HG03025 (cell line): ENCODE data around the gene CHST3.
"Not testable (repeated sequence)": the region's sequence is repeated elsewhere in the genome, so short reads cannot be mapped to it uniquely, and the experiment has no call there.

ENCODE experiments used
- ATAC-seq: cut with Tn5 transposase; IDR thresholded peaks from one replicate; pipeline ENCODE4 v1.9.1; 2021; ENCODE audit warnings: mild to moderate bottlenecking, moderate library complexity; ENCODE audit not compliant: unreplicated experiment, low FRiP score

CHST3 gene

DNA sequence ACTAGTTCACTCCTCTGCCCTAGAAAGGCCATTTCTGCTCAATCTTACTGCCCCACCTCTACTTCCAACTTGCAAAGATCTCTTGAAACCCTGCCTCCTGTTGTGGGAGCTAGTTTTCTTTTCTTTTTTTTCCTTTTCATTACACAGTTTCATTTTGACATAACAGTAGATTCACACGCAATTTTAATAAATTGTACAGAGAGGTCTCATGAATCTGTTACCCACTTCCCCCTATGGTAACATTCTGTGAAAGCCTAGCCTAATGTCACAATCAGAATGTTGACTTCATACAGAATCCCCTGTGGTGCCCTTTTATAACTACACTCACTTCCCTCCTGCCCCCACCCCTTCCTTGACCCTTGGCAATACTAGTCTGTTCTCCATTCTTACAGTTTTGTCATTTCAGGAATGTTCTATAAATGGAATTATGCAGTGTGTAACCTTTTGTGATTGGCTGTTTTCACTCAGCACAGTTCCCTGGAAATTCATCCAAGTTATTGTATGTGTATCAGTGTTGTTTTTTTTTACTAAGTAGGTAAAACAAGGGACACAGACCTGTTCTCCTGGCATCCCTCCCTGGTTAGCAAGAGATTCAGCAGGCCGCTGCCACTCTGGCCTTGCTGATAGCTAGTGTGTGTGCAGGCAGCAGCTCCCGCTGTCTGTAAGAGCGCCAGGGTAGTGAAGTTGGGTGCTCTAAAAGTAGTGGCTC is 21.5 kb downstream of the CHST3 start:
- no peak for ATAC-seq

DNA sequence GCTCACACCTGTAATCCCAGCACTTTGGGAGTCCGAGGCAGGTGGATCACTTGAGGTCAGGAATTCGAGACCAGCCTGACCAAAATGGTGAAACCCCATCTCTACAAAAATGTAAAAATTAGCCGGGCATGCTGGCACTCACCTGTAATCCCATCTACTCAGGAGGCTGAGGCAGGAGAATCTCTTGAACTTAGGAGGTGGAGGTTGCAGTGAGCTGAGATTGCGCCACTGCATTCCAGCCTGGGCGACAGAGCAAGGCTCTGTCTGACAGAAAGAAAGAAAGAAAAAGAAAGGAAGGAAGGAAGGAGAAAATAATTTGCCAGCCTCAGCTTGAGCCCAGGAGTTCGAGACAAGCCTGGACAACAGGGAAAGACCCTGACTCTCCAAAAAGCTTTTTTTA is 24.7 kb downstream of the CHST3 start:
- ATAC-seq = not testable (repeated sequence)

DNA sequence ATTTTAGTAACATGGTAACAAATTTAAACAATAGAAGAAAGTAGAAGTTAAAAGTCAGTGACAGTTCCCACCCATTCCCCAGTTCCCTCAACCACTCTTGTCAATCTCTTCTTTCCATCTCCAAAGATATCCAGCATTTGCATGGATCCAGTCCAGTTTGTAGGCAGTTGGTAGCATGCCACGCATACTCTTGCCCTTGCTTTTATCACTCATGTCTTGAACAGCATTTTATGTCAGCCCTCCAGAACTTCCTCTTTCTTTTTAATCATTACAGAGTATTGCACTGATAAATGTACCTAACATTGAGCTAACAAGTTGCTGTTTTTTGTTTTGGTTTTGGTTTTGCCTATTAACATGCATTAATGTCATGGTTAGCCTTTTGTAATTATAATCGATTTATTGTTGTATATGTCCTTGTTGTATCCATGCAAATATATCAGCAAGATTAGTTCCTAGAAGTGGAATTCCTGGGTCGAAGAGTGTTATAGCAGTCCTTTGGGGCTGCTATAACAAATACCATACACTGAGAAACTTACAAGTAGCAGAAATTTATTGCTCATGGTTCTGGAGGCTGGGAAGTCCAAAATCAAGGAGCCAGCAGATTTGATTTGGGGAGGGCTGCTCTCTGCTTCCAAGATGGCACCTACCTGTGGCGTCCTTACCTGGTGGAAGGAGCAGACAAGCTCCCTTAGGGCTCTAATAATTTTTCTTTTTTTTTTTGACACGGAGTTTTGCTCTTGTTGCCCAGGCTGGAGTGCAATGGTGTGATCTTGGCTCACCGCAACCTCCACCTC is 25.7 kb downstream of the CHST3 start:
- ATAC-seq = no peak

DNA sequence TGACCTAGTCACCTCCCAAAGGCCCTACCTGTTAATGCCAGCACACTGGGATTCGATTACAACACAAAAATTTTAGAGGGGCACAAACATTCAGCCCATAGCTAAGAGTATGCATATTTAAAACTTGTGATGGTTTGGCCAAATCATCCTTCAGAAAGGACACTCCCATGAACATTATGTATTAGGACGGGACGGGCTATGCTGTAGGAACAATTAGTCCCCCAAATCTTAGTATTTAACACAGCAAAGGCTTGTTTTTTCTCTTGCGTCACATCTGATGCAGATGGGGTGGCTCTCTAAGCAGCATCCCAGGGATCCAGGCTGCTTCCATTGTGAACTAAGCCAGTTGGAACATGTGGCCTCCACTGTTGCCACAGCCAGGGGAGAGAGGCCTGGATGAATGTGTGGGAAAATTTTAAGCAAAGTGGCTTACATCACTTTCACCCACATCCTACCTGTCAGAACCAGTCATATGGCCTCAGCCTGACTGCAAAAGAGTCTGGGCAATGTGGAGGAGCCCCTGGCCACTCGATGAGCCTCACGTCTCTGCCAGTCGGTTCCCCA is 26.6 kb downstream of the CHST3 start:
- no peak for ATAC-seq

DNA sequence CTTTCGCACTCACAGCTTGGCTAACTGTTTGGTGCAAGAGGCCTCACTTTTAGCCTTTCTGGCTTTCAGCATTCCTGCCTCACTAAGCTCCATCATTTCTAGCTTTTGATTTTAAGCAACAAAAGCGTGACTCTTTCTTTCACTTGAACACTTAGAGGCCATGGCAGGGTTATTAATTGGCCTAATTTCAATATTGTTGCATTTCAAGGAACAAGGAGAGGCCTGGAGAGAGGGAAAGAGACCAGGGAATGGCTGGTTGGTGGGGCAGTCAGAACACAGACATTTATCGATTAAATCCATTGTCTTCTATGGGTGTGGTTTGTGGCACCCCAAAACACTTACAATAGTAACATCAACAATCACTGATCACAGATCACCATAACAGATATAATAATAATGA is 31.3 kb downstream of the CHST3 start:
- no peak for ATAC-seq

DNA sequence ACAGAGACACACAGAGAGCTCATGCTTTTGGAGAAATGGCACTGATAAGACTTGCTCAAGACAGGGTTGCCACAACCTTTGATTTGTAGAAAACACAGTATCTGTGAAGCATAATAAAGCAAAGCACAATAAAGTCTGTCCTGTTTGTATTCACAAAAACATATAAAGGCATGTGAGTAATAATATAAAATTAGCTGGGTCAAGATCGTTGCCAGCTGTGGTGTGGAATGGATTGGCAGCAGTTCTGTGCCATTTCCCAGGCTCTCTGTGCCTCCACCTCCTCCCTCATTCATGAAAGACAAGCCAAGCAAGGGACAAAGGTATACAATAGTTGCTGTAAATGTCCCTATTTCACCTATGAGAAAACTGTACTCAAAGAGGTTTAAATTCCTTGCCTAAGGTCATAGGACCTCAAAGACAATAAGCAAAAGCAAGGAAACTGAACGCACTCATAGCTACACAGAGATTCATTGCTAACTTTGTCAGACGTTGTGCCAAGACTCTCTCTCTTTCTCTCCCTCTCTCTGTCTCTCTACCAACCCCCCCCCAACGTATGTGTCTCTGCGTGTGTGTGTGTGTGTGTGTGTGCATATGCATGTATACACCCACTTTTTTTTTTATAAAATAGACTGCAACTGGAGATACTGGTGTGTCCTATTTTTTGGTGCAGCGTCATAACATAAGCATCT is 31.8 kb downstream of the CHST3 start:
- ATAC-seq = no peak

DNA sequence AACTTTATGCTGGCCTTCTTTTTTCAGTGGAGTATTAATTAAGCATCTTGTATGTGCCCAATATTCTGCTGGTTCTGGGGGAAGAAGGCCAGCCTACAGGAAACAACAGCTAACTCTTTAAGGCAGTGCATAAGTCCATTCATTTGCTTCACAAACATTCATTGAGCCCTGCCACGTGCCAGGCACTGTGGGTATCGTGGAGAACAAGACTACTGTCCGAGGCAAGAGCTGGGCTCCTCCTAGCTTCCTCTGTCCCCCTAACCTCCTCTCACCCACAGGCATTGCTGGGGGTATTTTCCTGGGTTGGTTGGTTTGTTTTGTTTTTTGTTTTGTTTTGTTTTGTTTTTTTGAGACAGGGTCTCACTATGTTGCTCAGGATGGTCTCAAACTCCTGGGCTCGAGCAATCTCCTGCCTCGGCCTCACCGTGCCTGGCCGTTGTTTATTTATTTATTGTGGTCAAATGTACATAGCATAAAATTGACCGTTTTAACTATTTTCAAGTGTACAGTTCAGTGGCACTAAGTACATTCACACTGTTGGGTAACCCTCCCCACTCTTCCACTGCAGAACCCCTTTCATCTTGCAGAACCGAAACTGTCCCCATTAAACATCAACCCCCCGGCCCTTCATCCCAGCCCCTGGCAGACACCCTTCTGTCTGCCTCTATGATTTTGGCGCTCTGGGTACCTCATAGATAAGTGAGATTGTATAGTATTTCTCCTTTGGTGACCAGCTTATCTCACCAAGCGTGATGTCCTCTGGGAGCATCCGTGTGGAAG is 32.6 kb downstream of the CHST3 start:
- ATAC-seq = no peak

DNA sequence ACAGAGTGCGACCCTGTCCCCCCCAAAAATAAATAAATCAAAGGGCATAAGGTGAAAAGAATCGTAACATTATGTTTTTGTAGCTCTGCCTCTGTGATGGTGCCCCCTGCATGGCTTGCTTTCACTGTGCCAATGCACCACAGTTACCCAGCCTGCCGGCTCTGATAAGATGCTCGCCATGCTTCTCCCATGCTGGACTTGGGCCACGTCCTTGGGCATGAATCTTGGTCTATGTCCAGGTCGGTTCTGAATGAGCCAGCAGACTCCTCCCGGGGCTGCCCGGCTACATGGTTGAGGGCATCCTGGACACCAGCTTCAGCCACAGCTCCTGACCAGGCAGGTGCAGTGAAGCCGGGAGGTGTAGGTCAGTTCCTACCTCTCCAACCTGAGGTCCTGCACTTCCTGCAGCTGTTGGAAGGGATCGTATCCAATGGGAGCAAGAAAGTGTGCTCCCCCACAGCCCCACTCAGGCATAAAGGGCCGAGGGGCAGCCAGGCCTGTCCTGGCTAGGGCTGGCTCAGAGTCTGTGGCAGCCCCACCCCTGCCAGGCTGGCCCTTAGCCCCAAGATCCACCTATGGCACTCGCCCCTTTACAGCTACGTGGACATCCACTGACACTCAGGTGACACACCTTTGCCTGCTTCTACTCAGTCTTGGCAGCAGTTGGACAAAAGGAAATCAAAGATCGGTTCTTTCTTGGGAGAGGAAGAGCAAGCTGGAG is 34.1 kb downstream of the CHST3 start:
- ATAC-seq = no peak

DNA sequence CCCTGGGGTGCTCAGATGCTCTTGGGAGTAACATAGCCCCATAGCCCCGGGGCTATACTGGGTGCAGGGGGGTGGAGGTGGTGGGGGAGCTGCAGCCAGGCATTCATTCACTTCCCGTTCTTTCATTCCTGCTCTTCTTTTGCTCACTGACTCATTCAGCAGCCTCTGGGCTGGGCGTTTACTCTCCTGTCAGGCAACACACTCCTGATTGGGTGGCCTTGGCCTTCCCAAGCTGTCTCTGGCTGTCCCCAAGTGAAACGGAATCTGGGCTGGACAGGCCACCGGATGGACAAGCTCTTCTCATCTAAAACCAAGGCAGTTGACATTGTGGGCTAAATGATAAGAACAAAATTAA is 34.6 kb downstream of the CHST3 start:
- ATAC-seq = no peak

DNA sequence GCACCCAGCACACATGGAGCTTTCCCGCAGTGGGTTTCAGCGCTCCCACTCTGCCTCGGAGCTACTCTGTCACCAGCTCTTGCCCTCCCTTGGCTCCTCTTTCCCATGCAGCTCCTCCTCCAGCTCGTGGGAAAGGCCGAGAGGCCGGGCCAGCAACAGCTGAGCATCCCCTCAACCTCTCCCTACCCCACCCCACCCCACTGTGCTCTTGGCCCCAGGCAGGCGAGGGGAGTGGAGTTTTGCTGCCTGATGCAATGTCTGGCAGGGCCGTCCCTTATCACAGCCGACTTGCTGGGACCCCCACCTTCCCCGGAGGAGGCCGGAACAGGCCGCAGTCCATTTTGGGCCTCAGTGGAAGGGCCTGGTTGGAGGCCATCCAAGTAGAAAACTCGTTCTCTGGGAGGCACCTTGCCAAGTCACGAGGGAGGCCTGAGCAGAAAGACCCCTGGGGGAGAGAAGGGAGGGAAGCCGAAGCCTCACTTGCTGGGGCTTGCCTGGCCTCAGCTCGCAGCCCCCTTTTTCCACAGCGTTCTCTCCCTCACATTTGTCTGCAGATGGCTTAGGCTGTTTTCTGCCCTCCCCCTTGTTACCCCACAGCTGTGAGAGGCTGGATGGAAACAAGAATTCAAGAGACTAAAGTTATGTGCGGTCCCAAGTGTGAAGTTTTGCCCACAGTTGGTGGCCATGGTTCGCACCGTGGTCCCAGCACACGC is 35.3 kb downstream of the CHST3 start:
- ATAC-seq = no peak

DNA sequence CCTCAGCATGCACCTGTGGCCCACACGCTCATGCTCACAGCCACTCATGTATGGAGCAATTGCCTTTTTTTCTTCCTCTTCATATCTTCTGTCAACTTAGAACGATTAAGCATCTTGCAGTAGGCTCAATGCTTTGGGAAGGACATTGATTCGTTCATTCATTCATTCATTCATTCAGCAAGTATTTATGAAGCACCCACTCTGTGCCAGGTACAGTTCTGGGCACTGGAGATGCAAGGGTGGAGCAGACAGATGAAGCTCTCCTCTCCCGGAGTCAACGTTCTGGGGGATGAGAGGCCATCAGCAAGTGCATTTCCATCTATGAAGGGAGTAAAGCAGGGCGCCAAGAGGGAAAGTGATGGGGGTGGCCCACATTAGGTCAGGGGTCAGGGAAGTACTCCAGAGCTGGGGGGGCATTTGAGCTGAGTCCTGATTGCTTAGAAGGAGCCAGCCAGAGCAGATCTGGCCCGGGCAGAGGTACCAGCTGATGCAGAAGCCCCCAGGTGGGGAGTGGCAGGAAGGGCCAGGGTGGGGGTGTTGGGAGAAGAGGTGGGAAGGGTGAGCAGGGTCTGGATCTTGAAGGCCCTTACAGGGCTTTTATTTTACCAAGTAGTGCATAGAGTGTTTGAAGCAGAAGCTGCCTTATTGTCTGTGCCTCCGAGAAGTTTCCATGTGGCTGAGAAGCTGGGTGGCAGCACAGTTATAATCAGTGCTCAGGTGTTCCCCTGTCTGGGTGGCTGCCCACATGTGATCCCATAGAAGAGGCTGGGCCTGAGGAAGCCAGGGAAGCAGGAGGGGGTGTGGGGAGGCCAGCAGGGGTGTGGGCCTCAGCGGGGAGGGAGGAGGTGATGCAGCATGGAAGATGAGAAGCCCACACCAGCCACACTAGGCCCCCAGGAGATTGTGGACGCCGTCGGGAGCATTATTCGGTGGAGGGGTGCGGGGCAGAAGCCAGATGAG is 36.2 kb downstream of the CHST3 start:
- ATAC-seq = no peak

DNA sequence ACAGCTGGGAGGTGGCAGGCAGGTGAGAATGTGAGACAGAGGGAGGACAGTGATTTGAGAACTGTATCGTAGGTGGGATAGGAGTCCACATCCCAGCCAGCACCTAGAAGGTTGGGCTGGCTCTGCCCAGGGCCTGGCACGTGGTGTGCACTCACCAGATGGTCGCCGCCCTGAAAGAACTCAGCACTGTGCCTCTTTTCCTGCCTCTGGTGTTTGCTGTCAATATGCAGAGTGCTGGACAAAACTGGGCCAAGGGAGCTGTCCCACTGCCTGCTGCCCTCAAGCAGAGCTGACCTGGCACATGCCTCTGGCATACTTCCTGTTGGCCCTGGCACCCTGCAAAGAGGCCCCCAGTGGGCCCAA is 36.8 kb downstream of the CHST3 start:
- no peak for ATAC-seq

DNA sequence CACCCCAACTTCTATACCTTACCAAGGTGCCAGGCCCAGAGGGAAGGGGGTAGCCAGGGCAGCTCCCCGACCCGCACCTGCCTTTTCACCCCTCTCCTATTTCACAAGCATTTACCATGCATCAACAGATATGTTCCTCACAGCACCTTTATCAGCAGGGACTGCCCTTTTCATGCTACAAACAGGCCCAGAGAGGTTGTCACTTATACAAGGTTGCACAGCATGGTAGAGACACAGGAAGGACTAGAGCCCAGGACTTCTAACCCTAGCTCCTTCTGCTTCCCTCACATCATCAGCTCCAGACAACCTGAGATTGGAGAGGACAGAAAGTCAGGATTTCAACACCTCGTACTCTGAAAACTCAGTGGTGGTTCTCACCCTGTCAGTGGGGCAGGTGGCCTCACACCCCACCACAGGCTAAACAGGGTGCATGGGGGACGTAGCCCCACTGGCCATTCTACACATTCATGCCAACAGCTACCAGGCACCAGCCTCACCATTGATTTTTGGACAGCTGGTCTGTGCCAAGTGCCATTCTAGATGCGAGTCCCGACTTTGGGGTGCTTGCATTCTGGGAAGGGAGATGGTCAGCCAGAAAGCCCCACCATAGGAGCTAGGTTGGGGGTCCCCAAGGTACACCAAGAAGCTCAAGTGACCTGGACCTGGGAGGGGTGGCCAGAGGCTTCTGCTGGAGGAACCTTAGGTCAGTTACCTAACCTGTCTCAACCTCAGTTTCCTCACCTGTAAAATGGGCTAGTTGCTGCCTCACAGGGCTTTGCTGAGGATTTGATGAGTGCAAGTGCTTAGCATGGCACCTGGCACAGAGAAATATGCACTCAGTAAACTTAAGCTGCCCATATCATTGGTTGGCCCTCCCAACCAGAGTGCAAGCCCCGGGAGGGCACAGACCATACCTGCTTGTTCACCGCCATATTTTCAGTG is 38.4 kb downstream of the CHST3 start:
- ATAC-seq = no peak

DNA sequence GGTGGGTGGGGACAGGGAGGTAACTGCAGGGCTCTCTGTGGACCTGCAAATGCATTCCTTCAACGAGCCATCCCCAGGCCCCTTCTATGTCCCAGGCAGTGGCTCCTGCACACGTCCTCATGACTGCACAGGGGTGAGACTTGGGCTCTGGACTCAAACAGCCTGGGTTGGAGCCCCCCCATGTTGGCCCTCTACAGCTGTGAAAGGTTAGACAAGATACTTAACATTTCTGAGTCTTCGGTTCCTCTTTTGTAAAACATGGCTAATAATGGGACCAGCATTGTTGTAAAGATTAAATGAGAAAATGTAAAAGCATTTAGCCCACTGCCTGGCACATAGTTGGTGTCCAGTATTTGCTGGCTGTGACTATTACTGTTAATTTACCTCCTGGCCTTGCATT is 41.8 kb downstream of the CHST3 start:
- no peak for ATAC-seq

DNA sequence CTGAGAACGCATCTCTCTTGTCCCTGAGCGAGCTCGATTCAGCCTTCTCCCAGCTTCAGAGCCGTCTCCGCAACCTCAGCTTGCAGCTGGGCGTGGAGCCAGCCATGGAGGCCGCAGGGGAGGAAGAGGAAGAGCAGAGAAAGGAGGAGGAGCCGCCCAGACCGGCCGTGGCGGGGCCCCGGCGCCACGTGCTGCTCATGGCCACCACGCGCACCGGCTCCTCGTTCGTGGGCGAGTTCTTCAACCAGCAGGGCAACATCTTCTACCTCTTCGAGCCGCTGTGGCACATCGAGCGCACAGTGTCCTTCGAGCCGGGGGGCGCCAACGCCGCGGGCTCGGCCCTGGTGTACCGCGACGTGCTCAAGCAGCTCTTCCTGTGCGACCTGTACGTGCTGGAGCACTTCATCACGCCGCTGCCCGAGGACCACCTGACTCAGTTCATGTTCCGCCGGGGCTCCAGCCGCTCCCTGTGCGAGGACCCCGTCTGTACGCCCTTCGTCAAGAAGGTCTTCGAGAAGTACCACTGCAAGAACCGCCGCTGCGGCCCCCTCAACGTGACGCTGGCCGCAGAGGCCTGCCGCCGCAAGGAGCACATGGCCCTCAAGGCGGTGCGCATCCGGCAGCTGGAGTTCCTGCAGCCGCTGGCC is 43.2 kb downstream of the CHST3 start:
- ATAC-seq = no peak

DNA sequence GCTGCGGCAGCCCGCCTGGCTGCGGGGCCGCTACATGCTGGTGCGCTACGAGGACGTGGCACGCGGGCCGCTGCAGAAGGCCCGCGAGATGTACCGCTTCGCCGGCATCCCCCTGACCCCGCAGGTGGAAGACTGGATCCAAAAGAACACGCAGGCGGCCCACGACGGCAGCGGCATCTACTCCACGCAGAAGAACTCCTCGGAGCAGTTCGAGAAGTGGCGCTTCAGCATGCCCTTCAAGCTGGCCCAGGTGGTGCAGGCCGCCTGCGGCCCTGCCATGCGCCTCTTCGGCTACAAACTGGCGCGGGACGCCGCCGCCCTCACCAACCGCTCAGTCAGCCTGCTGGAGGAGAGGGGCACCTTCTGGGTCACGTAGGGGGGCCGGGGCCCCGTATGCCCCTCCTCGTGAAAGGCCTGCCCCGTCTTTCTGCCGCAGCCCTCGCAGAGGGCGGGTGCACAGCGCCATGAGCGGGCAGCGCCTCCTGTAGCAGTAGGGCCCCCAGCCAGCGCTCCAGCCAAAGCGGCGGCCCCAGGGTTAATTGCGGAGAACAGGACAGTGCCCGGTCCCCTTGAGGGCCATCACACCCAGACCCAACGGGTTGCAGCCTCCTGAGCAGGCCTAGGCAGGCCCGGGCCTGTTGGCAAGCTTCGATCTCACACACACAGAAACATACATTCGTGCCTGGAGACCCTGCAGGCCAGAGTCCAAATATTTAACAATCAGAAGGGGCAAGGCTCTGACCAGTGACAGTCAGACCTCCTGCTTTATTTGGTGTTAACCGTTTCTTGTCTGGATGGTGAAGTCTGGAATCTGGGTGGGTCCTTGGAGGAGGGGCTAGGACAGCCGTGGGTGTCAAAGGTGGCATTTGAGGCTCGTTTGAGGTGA is 44.1 kb downstream of the CHST3 start:
- no peak for ATAC-seq
